WTC11 (cell line): Measurements from ENCODE around the gene ELMO1.

Experiments used
- ATF1 ChIP-seq: sonication (generic); formaldehyde crosslinking; IDR thresholded peaks from 2 replicates; pipeline ENCODE4 v1.8.1; 2023; ENCODE audit warnings: mild to moderate bottlenecking, moderate library complexity, missing genetic modification reagents
- ATF3 ChIP-seq: sonication (generic); formaldehyde crosslinking; conservative IDR thresholded peaks from 2 replicates; pipeline ENCODE4 v1.8.1; 2022; ENCODE audit warnings: mild to moderate bottlenecking, missing genetic modification reagents
- CREB1 ChIP-seq: sonication (generic); formaldehyde crosslinking; IDR thresholded peaks from 2 replicates; pipeline ENCODE4 v1.8.0; 2023; ENCODE audit warnings: mild to moderate bottlenecking, missing genetic modification reagents
- ZBTB21 ChIP-seq: sonication (generic); formaldehyde crosslinking; IDR thresholded peaks from 2 replicates; pipeline ENCODE4 v1.8.1; 2023; ENCODE audit warnings: mild to moderate bottlenecking, missing genetic modification reagents, borderline replicate concordance
- TF ChIP-seq, protein P1 (sequence below): fragments of 200-600 bp; IDR thresholded peaks from 2 replicates; pipeline ENCODE4 v1.8.0; 2022; ENCODE audit warnings: antibody characterized with exemption
- TF ChIP-seq, protein P2 (sequence below): sonication (generic); formaldehyde crosslinking; IDR thresholded peaks from 2 replicates; pipeline ENCODE4 v1.8.0; 2022; ENCODE audit warnings: mild to moderate bottlenecking, missing genetic modification reagents

DNA sequence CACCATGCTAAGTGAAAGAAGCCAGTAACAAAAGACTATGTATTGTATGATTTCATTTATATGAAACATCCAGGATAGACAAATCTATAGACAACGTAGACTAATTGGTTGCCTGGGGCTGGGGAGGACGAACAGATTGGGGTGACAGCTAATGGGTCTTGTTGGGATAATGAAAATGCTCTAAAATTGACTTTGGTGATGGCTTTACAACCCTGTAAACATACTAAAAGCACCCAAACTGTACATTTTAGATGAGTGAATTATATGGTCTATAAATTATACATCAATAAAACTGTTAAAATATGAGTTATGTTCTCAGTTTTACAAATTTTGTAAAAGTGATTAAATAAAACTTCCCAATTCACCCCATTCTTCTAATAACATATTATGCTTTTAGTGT is 261.5 kb downstream of the ELMO1 start:
- TF ChIP-seq, protein P1, sequence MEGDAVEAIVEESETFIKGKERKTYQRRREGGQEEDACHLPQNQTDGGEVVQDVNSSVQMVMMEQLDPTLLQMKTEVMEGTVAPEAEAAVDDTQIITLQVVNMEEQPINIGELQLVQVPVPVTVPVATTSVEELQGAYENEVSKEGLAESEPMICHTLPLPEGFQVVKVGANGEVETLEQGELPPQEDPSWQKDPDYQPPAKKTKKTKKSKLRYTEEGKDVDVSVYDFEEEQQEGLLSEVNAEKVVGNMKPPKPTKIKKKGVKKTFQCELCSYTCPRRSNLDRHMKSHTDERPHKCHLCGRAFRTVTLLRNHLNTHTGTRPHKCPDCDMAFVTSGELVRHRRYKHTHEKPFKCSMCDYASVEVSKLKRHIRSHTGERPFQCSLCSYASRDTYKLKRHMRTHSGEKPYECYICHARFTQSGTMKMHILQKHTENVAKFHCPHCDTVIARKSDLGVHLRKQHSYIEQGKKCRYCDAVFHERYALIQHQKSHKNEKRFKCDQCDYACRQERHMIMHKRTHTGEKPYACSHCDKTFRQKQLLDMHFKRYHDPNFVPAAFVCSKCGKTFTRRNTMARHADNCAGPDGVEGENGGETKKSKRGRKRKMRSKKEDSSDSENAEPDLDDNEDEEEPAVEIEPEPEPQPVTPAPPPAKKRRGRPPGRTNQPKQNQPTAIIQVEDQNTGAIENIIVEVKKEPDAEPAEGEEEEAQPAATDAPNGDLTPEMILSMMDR: no peak
- TF ChIP-seq ZBTB21 (CRISPR knock-in tag) (no peak), CREB1 (no peak), ATF1 (CRISPR knock-in tag) (no peak), ATF3 (CRISPR knock-in tag) (no peak)
- TF ChIP-seq, protein P2, sequence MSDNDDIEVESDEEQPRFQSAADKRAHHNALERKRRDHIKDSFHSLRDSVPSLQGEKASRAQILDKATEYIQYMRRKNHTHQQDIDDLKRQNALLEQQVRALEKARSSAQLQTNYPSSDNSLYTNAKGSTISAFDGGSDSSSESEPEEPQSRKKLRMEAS: no peak
